AG04449 (cell line): ENCODE measurements around the gene CFAP157.

Experiments used
- CTCF ChIA-PET: fragments of 350-600 bp; formaldehyde crosslinking; extraction: SDS; loops from one replicate; lab custom pipeline; 2021; ENCODE audit warnings: antibody characterized with exemption; lab: Yijun Ruan, JAX
- POLR2A ChIA-PET: fragments of 400-600, 350-600 bp; formaldehyde crosslinking; extraction: SDS; loops from one replicate; lab custom pipeline; 2020; ENCODE audit warnings: antibody characterized with exemption, inconsistent platforms; lab: Yijun Ruan, JAX
- DNase-seq: peaks from one replicate; pipeline ENCODE4 v3.0.0-alpha.2; 2010; ENCODE audit warnings: low read depth, low spot score
- H3K4me3 ChIP-seq: 2 replicates; pipeline ENCODE4 v1.5.1; 2011; ENCODE audit warnings: low read depth, mild to moderate bottlenecking, control low read depth, low read length
- TF ChIP-seq, protein P1 (sequence below): IDR thresholded peaks from one replicate; pipeline ENCODE4 v1.5.1; 2011; ENCODE audit warnings: mild to moderate bottlenecking, moderate library complexity, low read length, control low read depth, inconsistent platforms; ENCODE audit not compliant: insufficient read depth; ENCODE audit errors: missing control alignments

Gene CFAP157

GRCh38 chr9:127720031-127720864 is 13.5 kb downstream of the CFAP157 start:
- ChIA-PET POLR2A (no interaction called here), CTCF (interaction anchor here (2.2 to 7.8 kb wide), 2 partner anchors 11 to 15 kb away, joined by 9 to 48 read pairs; partner anchors contain the start of gene TOR2A)
- no peak overlapping the region for H3K4me3 ChIP-seq
- DNase-seq = no peak
- TF ChIP-seq, protein P1, sequence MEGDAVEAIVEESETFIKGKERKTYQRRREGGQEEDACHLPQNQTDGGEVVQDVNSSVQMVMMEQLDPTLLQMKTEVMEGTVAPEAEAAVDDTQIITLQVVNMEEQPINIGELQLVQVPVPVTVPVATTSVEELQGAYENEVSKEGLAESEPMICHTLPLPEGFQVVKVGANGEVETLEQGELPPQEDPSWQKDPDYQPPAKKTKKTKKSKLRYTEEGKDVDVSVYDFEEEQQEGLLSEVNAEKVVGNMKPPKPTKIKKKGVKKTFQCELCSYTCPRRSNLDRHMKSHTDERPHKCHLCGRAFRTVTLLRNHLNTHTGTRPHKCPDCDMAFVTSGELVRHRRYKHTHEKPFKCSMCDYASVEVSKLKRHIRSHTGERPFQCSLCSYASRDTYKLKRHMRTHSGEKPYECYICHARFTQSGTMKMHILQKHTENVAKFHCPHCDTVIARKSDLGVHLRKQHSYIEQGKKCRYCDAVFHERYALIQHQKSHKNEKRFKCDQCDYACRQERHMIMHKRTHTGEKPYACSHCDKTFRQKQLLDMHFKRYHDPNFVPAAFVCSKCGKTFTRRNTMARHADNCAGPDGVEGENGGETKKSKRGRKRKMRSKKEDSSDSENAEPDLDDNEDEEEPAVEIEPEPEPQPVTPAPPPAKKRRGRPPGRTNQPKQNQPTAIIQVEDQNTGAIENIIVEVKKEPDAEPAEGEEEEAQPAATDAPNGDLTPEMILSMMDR = no peak

- ChIA-PET CTCF (interaction anchor here (2.2 to 7.8 kb wide), 2 partner anchors 10 to 14 kb away, joined by 9 to 48 read pairs; partner anchors contain the start of gene TOR2A), POLR2A (no interaction called here)
- TF ChIP-seq, protein P1 = no peak
- no peak for DNase-seq
- H3K4me3 ChIP-seq = no peak overlapping the region
These were observed 14.1 kb downstream of the CFAP157 start for GRCh38 chr9:127720865-127721227.

- no peak overlapping the region for H3K4me3 ChIP-seq
- POLR2A ChIA-PET = no interaction called here
- CTCF ChIA-PET = interaction anchor here (1.0 to 7.8 kb wide), 2 partner anchors 10 to 14 kb away, joined by 4 to 48 read pairs; partner anchors contain the start of gene TOR2A
- TF ChIP-seq, protein P1 = no peak
- DNase-seq = no peak
These were observed 14.6 kb downstream of the CFAP157 start for GRCh38 chr9:127721391-127721821.

DNA sequence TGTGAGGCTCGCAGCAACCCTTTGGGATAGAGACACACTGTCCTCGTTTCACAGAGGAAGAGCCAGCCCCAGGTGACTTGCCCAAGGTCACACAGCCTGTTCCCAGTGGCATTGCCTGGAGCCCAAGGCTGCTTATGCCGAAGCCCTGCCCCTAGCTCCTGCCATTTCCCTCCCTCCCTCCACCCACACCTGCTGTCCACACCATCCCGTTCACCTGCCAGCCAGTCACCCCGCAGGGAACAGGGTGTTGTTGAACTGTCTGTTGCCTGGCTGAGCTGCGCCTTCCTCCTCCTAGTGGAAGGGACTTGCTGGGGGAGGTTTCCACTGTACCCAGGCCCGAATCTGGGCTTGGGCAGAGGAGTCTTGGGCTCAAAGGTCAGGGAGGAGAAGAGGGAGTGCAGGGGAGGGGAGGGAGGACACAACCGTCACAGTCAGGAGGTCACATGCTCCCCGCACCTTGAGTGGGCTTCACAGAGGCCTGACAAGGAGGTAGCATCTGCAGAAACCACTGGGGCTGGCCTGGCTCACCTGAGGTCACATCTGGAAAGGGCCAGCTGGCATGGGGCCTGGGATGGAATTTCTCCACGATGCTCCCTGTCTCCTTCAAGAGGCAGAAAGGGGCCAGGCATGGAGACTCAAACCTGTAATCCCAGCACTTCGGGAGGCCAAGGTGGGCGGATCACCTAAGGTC is 15.4 kb downstream of the CFAP157 start:
- CTCF ChIA-PET = interaction anchor here (1.0 to 7.8 kb wide), 2 partner anchors 9 to 13 kb away, joined by 4 to 48 read pairs; partner anchors contain the start of gene TOR2A

GRCh38 chr9:127723013-127723412 is 16.2 kb downstream of the CFAP157 start:
- no peak for DNase-seq
- TF ChIP-seq, protein P1 = no peak
- no peak overlapping the region for H3K4me3 ChIP-seq
- CTCF ChIA-PET = interaction anchor here (1.0 to 7.8 kb wide), 3 partner anchors 12 to 198 kb away, joined by 4 to 48 read pairs (median 4); partner anchors contain the start of gene TOR2A
- POLR2A ChIA-PET = interaction anchor here (0.6 to 1.0 kb wide), 4 partner anchors 12 to 271 kb away, joined by 3 read pairs; partner anchors contain the start of genes LRSAM1, RPL12 and TOR2A

More for the DNA sequence above, 15.4 kb downstream of the CFAP157 start:
- no peak for DNase-seq
- TF ChIP-seq, protein P1 = no peak
- POLR2A ChIA-PET = interaction anchor here (0.6 kb wide), 1 partner anchor 38 kb away, joined by 3 read pairs; no protein-coding TSS in a partner anchor
- H3K4me3 ChIP-seq = no peak overlapping the region
